Activated T-cell treated with anti-CD3 and anti-CD28 coated beads, Interleukin-2, amount 50 U/mL, for 72 hours (primary cell): ENCODE measurements around the gene SORD. TPM values are rescaled to one million over a fixed set of nuclear protein-coding genes. Genes with fewer than 3 reads are reported as not detected.
"Not testable (repeated sequence)": the region's sequence is repeated elsewhere in the genome, so short reads cannot be mapped to it uniquely, and the experiment has no call there.

ENCODE experiments used
- ATAC-seq, 2 donors: fragments of 150-1000 bp; cut with Tn5 transposase; replicated peaks in 1 of 2; 2 replicates each; pipeline ENCODE4 v1.10.0; 2021; ENCODE audit warnings: moderate library complexity in 2 of 2, mild to moderate bottlenecking in 1 of 2
- DNase-seq, 2 donors: peaks; one replicate each; pipeline ENCODE4 v3.0.0; 2021 to 2022; ENCODE audit warnings: mixed read lengths in 1 of 2
- H3K27ac Mint-ChIP-seq: one replicate; pipeline ENCODE4 v1.8.0; 2022; ENCODE audit warnings: mild to moderate bottlenecking, moderate library complexity, mixed read lengths
- H3K27me3 Mint-ChIP-seq: one replicate; pipeline ENCODE4 v1.8.0; 2022; ENCODE audit warnings: low read depth, mixed read lengths
- H3K36me3 Mint-ChIP-seq, 2 donors: one replicate each; pipeline ENCODE4 v1.8.0; 2022; ENCODE audit warnings: mixed read lengths in 2 of 2, mild to moderate bottlenecking in 1 of 2; ENCODE audit not compliant: insufficient read depth in 2 of 2
- H3K4me1 Mint-ChIP-seq: one replicate; pipeline ENCODE4 v1.8.0; 2022; ENCODE audit warnings: low read depth, mixed read lengths
- H3K4me3 Mint-ChIP-seq, 2 donors: one replicate each; pipeline ENCODE4 v1.8.0; 2022; ENCODE audit warnings: mild to moderate bottlenecking in 2 of 2, mixed read lengths in 2 of 2, moderate library complexity in 2 of 2
- H3K9me3 Mint-ChIP-seq, 2 donors: one replicate each; pipeline ENCODE4 v1.8.0; 2022; ENCODE audit warnings: mixed read lengths in 2 of 2
- total RNA-seq, 2 donors: library from RNA; stranded (reverse); gene quantifications; one replicate each; pipeline ENCODE4 v1.2.3, GENCODE V29; 2022

SORD gene
- total RNA-seq, 2 donors from 2014 or later, result 10.0 to 17.6 TPM

DNA sequence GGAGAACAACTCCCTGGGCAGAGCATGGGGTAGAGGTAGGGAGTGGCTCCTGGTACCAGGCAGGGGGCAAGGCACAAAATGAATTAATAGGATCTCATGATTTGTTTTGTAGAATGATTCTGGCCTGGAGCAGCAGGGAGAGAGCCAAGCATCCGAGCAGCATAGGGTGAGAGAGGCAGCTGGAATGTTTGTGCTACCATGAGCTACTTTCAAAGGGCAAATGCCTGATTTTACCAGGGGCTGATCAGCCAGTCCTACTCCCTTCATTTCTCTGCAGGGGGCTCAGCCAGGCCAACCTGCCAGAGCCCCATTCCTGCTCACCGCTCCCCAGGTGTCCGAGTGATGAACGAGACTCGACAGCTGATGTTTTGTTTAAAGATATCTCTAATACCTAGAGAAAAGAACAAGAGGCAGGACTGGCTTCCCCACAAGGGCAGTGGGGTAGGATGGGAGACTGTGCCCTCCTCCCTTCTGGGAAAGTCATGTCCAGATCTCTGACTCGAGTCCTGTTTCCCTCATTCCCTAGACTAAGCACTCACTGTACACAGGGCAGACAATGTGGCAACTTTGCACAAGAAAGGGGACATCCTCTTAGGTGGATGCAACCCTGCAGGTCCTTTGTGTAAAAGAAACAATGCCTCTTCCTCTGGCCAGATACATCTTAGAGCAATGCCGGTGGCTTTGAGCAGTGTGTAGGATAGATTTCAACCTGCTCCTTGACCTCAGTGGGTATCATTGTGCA lies 78.1 kb downstream of the SORD start:
- H3K36me3 Mint-ChIP-seq, result no peaks in the 10 kb centered on the region
- no peak overlapping the region for H3K4me3 Mint-ChIP-seq
- H3K27ac Mint-ChIP-seq, result no peak overlapping the region
- H3K4me1 Mint-ChIP-seq, result no peaks in the 10 kb centered on the region
- no peaks in the 10 kb centered on the region for H3K27me3 Mint-ChIP-seq
- H3K9me3 Mint-ChIP-seq, result no peaks in the 10 kb centered on the region
- DNase-seq, result no peak
- no peak for ATAC-seq

DNA sequence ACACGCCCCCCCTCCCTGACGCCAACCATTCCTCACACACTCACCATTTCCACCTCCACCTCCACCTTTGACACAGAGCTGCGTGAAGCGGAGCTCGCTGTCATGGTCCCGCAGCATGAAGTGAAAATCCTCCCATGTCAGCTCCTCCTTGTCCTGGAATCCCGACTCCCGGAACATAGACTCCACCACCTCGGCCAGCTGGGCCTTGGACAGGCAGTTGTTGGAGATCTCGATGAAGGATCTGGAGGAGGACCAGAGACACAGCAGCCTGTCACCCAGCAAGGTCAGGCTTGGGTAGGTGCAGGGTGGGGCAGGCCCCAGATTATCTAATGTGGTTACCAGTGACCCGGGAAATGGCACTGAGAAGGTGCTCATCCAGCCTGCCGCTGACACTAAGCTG lies 78.8 kb downstream of the SORD start:
- H3K4me1 Mint-ChIP-seq, result no peaks in the 10 kb centered on the region
- no peaks in the 10 kb centered on the region for H3K9me3 Mint-ChIP-seq
- ATAC-seq (no peak), DNase-seq (no peak)
- H3K4me3 Mint-ChIP-seq, result no peak overlapping the region
- no peaks in the 10 kb centered on the region for H3K27me3 Mint-ChIP-seq
- no peak overlapping the region for H3K27ac Mint-ChIP-seq
- H3K36me3 Mint-ChIP-seq, result no peaks in the 10 kb centered on the region

- H3K4me3 Mint-ChIP-seq, result no peak overlapping the region
- H3K4me1 Mint-ChIP-seq, result no peaks in the 10 kb centered on the region
- H3K27me3 Mint-ChIP-seq, result no peaks in the 10 kb centered on the region
- no peaks in the 10 kb centered on the region for H3K9me3 Mint-ChIP-seq
- no peak for DNase-seq
- ATAC-seq, result no peak
- no peaks in the 10 kb centered on the region for H3K36me3 Mint-ChIP-seq
- H3K27ac Mint-ChIP-seq, result no peak overlapping the region
Measured at GRCh38 chr15:45102226-45102625, 79.2 kb downstream of the SORD start.

- not testable (repeated sequence) for H3K27me3 Mint-ChIP-seq, H3K27ac Mint-ChIP-seq, DNase-seq, ATAC-seq, H3K4me3 Mint-ChIP-seq, H3K9me3 Mint-ChIP-seq, H3K36me3 Mint-ChIP-seq, H3K4me1 Mint-ChIP-seq
Measured at GRCh38 chr15:45104170-45104569, 81.2 kb downstream of the SORD start.

GRCh38 chr15:45105586-45105985 lies 82.6 kb downstream of the SORD start:
- Mint-ChIP-seq H3K36me3 (no peaks in the 10 kb centered on the region), H3K9me3 (no peaks in the 10 kb centered on the region), H3K4me3 (no peak overlapping the region), H3K4me1 (no peaks in the 10 kb centered on the region), H3K27me3 (peaks cover 18% of the 10 kb centered on the region), H3K27ac (no peak overlapping the region)
- no peak for DNase-seq
- ATAC-seq, result no peak

GRCh38 chr15:45106002-45106790 lies 83.2 kb downstream of the SORD start:
- Mint-ChIP-seq H3K27ac (no peak overlapping the region), H3K36me3 (no peaks in the 10 kb centered on the region), H3K4me1 (no peaks in the 10 kb centered on the region), H3K4me3 (no peak overlapping the region), H3K27me3 (peaks cover 19% of the 10 kb centered on the region), H3K9me3 (no peaks in the 10 kb centered on the region)
- DNase-seq (no peak), ATAC-seq (no peak)

- no peaks in the 10 kb centered on the region for H3K36me3 Mint-ChIP-seq
- H3K4me1 Mint-ChIP-seq, result peaks cover 9% of the 10 kb centered on the region
- ATAC-seq (no peak), DNase-seq (no peak)
- peaks cover 33% of the 10 kb centered on the region for H3K27me3 Mint-ChIP-seq
- no peaks in the 10 kb centered on the region for H3K9me3 Mint-ChIP-seq
- no peak overlapping the region for H3K4me3 Mint-ChIP-seq
- H3K27ac Mint-ChIP-seq, result no peak overlapping the region
Measured at GRCh38 chr15:45107941-45108630, 85.1 kb downstream of the SORD start.

- peaks cover 55% of the 10 kb centered on the region for H3K27me3 Mint-ChIP-seq
- H3K36me3 Mint-ChIP-seq, result no peaks in the 10 kb centered on the region
- no peak overlapping the region for H3K4me3 Mint-ChIP-seq
- H3K9me3 Mint-ChIP-seq, result no peaks in the 10 kb centered on the region
- peaks cover 9% of the 10 kb centered on the region for H3K4me1 Mint-ChIP-seq
- DNase-seq (no peak), ATAC-seq (no peak)
- H3K27ac Mint-ChIP-seq, result no peak overlapping the region
Measured at GRCh38 chr15:45110256-45110820, 87.3 kb downstream of the SORD start.

GRCh38 chr15:45111390-45112142 lies 88.6 kb downstream of the SORD start:
- peak overlapping the region; percentile 68 to 72 for H3K4me3 Mint-ChIP-seq
- no peak for DNase-seq
- ATAC-seq, result peak in 1 of 2 donors; percentile 23
- H3K4me1 Mint-ChIP-seq, result peaks cover 14% of the 10 kb centered on the region
- no peaks in the 10 kb centered on the region for H3K9me3 Mint-ChIP-seq
- no peak overlapping the region for H3K27ac Mint-ChIP-seq
- peaks cover 68% of the 10 kb centered on the region for H3K27me3 Mint-ChIP-seq
- no peaks in the 10 kb centered on the region for H3K36me3 Mint-ChIP-seq

DNA sequence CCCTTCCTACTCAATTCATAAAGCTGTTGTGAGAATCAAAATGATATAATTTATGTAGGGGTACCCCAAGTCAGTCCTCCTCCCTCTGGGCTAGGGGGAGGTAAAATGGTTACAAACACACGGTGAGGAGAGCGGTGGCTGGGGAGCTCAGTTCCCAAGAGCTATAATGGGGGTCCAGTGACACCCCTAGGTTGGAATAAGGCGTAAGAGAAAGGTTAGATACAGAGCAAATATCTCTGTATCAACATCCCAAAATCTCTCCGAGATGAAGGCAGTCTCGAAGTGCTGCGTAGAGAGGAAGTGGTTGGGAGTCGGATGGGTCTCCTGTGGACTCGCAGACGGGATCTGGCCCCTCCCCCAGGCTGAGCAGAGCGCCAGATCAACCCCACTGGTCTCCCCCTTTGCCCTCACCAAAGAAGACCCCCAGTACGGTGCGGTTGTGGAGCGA lies 89.2 kb downstream of the SORD start:
- Mint-ChIP-seq H3K27me3 (peaks cover 74% of the 10 kb centered on the region), H3K27ac (no peak overlapping the region), H3K4me1 (peaks cover 17% of the 10 kb centered on the region), H3K4me3 (peak overlapping the region; percentile 68 to 72), H3K36me3 (no peaks in the 10 kb centered on the region), H3K9me3 (no peaks in the 10 kb centered on the region)
- ATAC-seq, result peak in 1 of 2 donors; percentile 4
- no peak for DNase-seq

DNA sequence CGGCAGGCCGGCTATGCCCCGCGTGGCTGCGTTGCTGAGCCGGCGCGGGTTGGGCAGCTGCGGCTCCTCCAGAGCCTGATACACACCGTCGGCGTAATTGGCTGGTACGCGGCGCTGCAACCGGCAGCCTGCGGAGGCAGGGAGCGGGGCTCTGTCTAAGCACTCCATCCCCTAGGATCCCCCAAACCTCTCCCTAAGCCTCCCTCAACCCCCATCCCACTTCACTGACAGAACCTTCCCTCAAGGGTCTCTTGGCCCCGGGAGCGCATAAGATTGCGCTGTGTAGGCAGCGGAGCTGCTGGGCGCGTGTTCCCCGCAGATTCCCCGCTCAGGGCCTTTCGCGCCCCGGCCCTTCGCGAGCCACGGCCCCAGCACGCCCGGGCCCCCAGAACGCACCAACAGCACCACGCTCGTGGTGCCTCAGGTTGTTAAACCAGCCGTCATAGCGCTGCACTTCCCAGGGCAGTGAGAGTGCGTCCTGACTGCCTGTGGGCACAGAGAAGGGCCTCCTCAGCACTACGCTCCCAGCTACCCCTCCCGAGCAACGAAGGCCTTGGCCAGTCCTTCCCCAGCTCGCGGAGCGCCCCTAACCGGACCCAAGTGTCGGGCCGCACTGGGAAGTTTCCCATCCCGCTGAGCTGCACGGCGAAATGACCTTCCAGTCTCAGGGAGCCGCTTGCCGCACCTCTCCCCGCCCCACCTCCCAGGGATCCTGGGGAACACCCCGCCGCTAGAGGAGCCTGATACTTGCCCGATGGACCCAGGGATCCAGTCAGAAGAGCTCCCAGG lies 89.8 kb downstream of the SORD start:
- Mint-ChIP-seq H3K27me3 (peaks cover 80% of the 10 kb centered on the region), H3K4me3 (peak overlapping the region; percentile 68 to 72), H3K4me1 (peaks cover 24% of the 10 kb centered on the region), H3K36me3 (no peaks in the 10 kb centered on the region), H3K27ac (no peak overlapping the region), H3K9me3 (no peaks in the 10 kb centered on the region)
- ATAC-seq (peak; percentile 22 to 30), DNase-seq (no peak)
